ENCODE measurements around the gene ASB3. TPM values are rescaled to one million over a fixed set of nuclear protein-coding genes. Genes with fewer than 3 reads are reported as not detected.

The ASB3 gene
- total RNA-seq, 1 experiment from 2014 or later, result 12.9 TPM

DNA sequence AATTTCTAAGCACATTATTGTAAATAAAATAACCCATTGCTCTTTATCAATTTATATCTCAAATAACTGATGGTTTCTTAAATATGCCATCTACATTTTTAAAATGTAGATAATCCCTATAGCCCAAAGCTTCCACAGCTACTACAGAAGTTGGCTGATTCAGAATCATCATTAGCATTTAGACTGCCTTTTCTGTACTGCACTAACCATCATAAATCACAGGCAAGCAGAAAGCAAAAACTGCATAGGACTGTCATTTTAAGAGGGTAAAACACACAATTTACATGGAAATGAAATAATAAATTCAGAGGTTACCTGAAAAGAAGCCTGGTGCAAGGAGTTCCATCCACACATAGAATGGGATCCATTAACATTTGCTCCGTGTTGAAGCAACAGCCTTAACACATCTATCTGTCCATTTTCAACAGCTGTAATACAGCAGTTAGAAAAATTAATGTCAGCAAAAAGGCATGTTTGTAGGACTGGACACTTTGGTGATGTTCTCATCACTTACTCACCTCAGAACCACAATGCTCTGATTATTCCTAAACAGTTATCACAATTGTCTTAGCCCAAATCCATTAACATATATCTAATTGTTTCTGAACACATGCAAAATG is 57.5 kb downstream of the ASB3 start:
- ATAC-seq (no peak), DNase-seq (ENCODE audit: low read depth, low spot score) (no peak)
- intact Hi-C loops (cut with micrococcal nuclease; ENCODE audit: unreplicated experiment) (no loop called here), in situ Hi-C loops (cut with HindIII; ENCODE audit: low pct_unique_long_range_greater_than_20kb, low sequenced_read_pairs) (no loop called here)
- Histone ChIP-seq H3K9me3 (ENCODE audit: control insufficient read depth, insufficient read depth, low read depth, low read length) (no peaks in the 10 kb centered on the region; the same call in 1 of the 2 replicates), H3K27ac (ENCODE audit: low read length) (no peak overlapping the region), H3K27me3 (ENCODE audit: control insufficient read depth, insufficient read depth, low read length) (no peaks in the 10 kb centered on the region), H3K4me3 (ENCODE audit: low read depth in 2 of 2, low read length in 2 of 2) (no peak overlapping the region), H3K4me1 (ENCODE audit: control insufficient read depth, insufficient read depth, low read length) (no peaks in the 10 kb centered on the region), H3K36me3 (ENCODE audit: control insufficient read depth, insufficient read depth, low read length) (no peaks in the 10 kb centered on the region)
- BruUV-seq (replicated peaks), result no TSS peak
- POLR2A ChIA-PET, result interaction anchor here (0.6 kb wide), 1 partner anchor 138 kb away, joined by 4 read pairs; no protein-coding TSS in a partner anchor
- CTCF ChIA-PET, result no interaction called here
- no peak for TF ChIP-seq SIN3A (IDR thresholded peaks at IDR 0.05; ENCODE audit: borderline replicate concordance, insufficient read depth, low read depth, low read length)
- TF ChIP-seq, protein P1, sequence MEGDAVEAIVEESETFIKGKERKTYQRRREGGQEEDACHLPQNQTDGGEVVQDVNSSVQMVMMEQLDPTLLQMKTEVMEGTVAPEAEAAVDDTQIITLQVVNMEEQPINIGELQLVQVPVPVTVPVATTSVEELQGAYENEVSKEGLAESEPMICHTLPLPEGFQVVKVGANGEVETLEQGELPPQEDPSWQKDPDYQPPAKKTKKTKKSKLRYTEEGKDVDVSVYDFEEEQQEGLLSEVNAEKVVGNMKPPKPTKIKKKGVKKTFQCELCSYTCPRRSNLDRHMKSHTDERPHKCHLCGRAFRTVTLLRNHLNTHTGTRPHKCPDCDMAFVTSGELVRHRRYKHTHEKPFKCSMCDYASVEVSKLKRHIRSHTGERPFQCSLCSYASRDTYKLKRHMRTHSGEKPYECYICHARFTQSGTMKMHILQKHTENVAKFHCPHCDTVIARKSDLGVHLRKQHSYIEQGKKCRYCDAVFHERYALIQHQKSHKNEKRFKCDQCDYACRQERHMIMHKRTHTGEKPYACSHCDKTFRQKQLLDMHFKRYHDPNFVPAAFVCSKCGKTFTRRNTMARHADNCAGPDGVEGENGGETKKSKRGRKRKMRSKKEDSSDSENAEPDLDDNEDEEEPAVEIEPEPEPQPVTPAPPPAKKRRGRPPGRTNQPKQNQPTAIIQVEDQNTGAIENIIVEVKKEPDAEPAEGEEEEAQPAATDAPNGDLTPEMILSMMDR (IDR thresholded peaks at IDR 0.05), result no peak

DNA sequence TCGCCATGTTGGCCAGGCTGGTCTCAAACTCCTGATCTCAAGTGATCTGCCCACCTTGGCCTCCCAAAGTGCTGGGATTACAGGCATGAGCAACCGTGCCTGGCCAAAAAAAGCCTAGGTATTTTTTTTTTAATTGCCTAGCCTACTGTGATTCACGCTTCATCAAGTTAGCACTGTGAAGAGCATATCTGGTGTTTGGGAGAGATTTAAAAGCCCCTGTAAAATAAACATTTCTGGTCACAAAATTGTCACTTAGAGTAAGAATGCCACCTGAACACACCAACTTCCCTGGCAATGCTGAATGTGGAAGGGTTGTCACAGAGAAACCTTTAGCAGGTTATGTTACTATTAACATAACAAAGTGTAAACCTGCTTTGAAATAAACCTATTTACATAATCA is 58.8 kb downstream of the ASB3 start:
- no peak for TF ChIP-seq POLR2AphosphoS5 (IDR thresholded peaks at IDR 0.05; ENCODE audit: low read depth, low read length)
- TF ChIP-seq, protein P2, sequence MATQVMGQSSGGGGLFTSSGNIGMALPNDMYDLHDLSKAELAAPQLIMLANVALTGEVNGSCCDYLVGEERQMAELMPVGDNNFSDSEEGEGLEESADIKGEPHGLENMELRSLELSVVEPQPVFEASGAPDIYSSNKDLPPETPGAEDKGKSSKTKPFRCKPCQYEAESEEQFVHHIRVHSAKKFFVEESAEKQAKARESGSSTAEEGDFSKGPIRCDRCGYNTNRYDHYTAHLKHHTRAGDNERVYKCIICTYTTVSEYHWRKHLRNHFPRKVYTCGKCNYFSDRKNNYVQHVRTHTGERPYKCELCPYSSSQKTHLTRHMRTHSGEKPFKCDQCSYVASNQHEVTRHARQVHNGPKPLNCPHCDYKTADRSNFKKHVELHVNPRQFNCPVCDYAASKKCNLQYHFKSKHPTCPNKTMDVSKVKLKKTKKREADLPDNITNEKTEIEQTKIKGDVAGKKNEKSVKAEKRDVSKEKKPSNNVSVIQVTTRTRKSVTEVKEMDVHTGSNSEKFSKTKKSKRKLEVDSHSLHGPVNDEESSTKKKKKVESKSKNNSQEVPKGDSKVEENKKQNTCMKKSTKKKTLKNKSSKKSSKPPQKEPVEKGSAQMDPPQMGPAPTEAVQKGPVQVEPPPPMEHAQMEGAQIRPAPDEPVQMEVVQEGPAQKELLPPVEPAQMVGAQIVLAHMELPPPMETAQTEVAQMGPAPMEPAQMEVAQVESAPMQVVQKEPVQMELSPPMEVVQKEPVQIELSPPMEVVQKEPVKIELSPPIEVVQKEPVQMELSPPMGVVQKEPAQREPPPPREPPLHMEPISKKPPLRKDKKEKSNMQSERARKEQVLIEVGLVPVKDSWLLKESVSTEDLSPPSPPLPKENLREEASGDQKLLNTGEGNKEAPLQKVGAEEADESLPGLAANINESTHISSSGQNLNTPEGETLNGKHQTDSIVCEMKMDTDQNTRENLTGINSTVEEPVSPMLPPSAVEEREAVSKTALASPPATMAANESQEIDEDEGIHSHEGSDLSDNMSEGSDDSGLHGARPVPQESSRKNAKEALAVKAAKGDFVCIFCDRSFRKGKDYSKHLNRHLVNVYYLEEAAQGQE (IDR thresholded peaks at IDR 0.05; ENCODE audit: insufficient read depth in 1 of 2, low read depth in 2 of 2, low read length in 1 of 2), result no peak
- TF ChIP-seq, protein P1 (IDR thresholded peaks at IDR 0.05), result no peak
- TF ChIP-seq TCF7L2 (IDR thresholded peaks at IDR 0.05; ENCODE audit: low read depth, low read length), result no peak
- no peak for TF ChIP-seq SIN3A (IDR thresholded peaks at IDR 0.05; ENCODE audit: borderline replicate concordance, insufficient read depth, low read depth, low read length)
- ChIA-PET CTCF (no interaction called here), POLR2A (no interaction called here)
- ATAC-seq, result no peak
- Histone ChIP-seq H3K9me3 (ENCODE audit: control insufficient read depth, insufficient read depth, low read depth, low read length) (no peaks in the 10 kb centered on the region; the same call in 1 of the 2 replicates), H3K36me3 (ENCODE audit: control insufficient read depth, insufficient read depth, low read length) (no peaks in the 10 kb centered on the region), H3K27ac (ENCODE audit: low read length) (no peak overlapping the region), H3K4me3 (ENCODE audit: low read depth in 2 of 2, low read length in 2 of 2) (no peak overlapping the region), H3K27me3 (ENCODE audit: control insufficient read depth, insufficient read depth, low read length) (no peaks in the 10 kb centered on the region), H3K4me1 (ENCODE audit: control insufficient read depth, insufficient read depth, low read length) (no peaks in the 10 kb centered on the region)
- in situ Hi-C loops (cut with HindIII; ENCODE audit: low pct_unique_long_range_greater_than_20kb, low sequenced_read_pairs), result no loop called here
- no TSS peak for BruUV-seq (replicated peaks)
- intact Hi-C loops (cut with micrococcal nuclease; ENCODE audit: unreplicated experiment), result no loop called here
- no peak for DNase-seq (ENCODE audit: low read depth, low spot score)

All from Panc1 (cell line).